ENCODE measurements around the gene TSPYL2. TPM values are rescaled to one million over a fixed set of nuclear protein-coding genes. Genes with fewer than 3 reads are reported as not detected.

Gene TSPYL2
- total RNA-seq, 1 donor from 2014 or later, result 7.9 TPM

DNA sequence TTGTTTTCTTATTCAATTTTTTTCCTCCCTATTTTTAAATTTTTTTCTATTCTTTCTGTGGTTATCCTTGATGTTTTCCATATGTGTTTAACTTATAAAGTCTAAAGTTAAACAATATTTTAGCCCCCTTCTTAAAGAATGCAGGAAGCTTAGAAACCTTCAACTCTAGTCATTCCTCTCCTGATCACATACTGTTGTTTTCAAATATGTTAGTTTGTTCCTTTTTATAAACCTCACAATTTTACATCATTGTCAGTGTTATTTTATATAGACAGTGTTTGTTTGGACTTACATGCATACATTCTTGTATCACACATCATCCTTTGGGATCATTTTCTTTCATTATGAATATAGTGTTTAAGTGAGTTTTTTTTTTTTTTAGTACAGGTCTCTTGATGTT lies 43.3 kb downstream of the TSPYL2 start:
- DNase-seq (ENCODE audit: low read depth), result no peak

DNA sequence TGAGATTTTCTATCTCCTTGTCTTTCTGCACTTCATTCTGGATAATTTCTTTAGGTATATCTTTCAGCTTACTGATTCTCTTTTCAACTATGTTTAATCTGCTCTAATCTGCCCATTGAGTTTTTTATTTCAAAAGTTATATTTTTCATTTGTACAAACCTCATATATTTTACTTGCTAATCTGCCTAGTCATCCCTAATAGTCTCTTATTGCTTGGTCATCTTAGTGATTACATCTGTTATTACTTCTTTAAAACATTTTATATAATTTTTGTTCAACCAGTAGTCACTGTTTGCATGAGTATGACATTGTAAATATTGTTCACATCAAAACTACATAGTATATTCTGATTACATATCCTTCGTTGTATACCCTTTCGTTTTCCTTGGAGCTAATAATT lies 44.2 kb downstream of the TSPYL2 start:
- DNase-seq (ENCODE audit: low read depth), result no peak

DNA sequence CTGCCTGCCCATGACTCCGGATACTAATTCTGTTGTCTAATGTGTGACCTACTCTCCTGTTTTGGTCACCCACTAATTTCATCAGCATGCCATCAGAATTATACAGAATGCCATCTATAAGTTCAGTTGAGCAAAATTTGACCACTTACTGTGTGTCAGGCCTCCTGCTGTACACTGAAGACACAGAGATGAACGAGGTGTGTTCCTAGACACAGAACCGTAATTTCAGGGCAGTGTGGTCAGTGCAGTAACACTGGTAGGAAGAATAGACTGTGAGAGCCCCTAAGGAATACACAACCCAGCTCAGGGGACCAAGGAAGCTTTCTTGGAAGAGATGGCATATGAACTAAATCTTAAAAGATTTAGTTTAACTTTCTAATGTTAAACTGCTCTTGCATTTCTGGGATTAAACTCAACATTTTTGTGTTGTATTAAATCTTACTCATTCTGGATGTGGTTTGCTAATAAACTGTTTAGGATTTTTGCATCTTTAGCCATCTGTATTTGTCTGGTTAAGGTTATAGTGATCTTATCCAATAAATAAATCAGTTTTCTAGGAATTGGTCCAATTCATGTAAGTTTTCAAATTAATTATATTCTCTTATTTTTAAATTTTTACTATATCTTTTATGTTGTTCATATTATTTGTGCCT lies 46.1 kb downstream of the TSPYL2 start:
- no peak for DNase-seq (ENCODE audit: low read depth)

DNA sequence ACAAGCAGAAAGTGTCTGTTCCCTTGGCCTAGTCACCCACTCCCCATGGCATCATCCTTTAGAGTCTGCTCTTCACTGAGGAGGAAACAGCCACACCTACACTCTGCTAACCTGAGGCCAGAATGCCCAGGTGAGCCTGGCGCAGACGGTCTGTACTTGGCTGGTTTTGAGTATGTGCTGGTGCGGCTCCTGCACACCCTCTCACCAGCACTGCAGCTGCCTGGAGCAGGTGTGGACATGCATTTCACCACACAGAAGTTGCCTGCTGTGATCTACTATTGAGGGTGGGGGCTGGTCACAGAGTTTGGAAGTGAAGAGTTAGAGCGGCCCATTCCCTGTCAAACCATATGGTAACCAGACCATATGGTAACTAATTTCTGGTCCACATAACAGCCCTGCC lies 51.2 kb downstream of the TSPYL2 start:
- DNase-seq (ENCODE audit: low read depth), result no peak

DNA sequence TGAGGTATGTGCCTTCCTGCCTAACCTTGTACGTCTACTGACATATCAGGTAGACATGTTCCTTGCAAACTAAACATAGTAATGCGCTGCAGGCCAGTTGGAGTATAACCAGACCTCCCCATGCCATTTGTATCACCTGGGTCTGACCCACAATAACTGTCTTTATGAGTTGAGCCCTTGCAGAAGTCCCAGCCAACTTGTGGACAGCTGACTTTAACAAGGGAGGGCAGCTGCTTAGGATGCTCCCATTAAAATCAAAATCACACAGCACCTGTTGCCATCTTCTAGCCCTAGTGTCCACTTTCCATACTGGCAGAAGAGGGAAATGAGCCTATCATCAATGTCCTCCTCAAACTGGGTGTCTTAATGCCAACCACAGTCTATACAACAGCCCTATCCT lies 53.4 kb downstream of the TSPYL2 start:
- DNase-seq (ENCODE audit: low read depth), result no peak

Other genes with a start within 250 kb of the TSPYL2 start
- gene XAGE3, start 214.3 kb upstream of the TSPYL2 start, total RNA-seq, result not detected in 2 replicates
- gene FAM156B, start 185.0 kb upstream of the TSPYL2 start, total RNA-seq, result 13.7 and 14.8 TPM in 2 replicates
- 3.5 and 10.5 TPM in 2 replicates for gene FAM156A, start 123.8 kb upstream of the TSPYL2 start, total RNA-seq
- gene GPR173, start 33.6 kb upstream of the TSPYL2 start, total RNA-seq, result 0.52 and 3.3 TPM in 2 replicates
- 3.0 and 9.2 TPM in 2 replicates for gene KANTR, start 11.8 kb downstream of the TSPYL2 start, total RNA-seq
- 51.6 and 126 TPM in 2 replicates for gene KDM5C, start 142.8 kb downstream of the TSPYL2 start, total RNA-seq
- gene IQSEC2, start 199.2 kb downstream of the TSPYL2 start, total RNA-seq, result 8.2 and 17.8 TPM in 2 replicates